ENCODE results near the gene DOHH.
A peak's percentile ranks its signal among the peaks of the same experiment; 100 is the strongest.

The DOHH gene

DNA sequence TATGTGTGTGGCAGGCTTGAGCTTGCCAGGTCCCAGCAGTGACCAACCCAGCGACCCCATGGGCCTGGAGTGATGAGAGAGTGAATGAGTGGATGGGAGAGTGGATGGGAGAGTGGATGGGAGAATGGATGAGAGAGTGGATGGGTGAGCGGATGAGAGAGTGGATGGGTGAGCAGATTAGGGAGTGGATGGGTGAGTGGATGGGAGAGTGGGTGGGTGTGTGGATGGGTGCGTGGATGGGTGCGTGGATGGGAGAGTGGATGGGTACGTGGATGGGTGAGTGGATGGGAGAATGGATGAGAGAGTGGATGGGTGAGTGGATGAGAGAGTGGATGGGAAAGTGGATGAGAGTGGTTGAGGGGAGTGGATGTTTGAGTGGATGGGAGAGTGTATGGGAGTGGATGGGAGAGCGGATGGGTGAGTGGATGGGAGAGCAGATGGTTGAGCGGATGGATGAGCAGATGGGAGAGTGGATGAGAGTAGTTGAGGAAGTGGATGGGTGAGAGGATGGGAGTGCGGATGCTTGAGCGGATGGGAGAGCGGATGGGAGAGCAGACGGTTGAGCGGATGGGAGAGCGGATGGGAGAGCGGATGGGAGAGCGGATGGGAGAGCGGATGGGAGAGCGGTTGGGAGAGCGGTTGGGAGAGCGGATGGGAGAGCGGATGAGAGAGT, 28.2 kb upstream of the DOHH start:
- no peak for TF ChIP-seq CTCF (IDR thresholded peaks at IDR 0.05; ENCODE audit: low read depth, low read length, missing control alignments)
- no peak overlapping the region for H3K27ac ChIP-seq
- H3K27me3 ChIP-seq (replicated peaks), result no peaks in the 10 kb centered on the region
- in situ Hi-C loops (cut with HindIII; ENCODE audit: low pct_ligation_motif_present, low sequenced_read_pairs), result no loop called here
- H3K36me3 ChIP-seq (replicated peaks), result peaks cover 56% of the 10 kb centered on the region
- no peak for DNase-seq
- no peak overlapping the region for H3K4me3 ChIP-seq (ENCODE audit: low read depth, low read length)

- Histone ChIP-seq H3K4me3 (ENCODE audit: low read depth, low read length) (no peak overlapping the region), H3K27ac (no peak overlapping the region), H3K36me3 (replicated peaks) (peaks cover 56% of the 10 kb centered on the region), H3K27me3 (replicated peaks) (no peaks in the 10 kb centered on the region)
- in situ Hi-C loops (cut with HindIII; ENCODE audit: low pct_ligation_motif_present, low sequenced_read_pairs), result no loop called here
- TF ChIP-seq CTCF (IDR thresholded peaks at IDR 0.05; ENCODE audit: low read depth, low read length, missing control alignments), result no peak
- DNase-seq, result no peak
Observed at GRCh38 chr19:3528080-3528479, 27.6 kb upstream of the DOHH start.

DNA sequence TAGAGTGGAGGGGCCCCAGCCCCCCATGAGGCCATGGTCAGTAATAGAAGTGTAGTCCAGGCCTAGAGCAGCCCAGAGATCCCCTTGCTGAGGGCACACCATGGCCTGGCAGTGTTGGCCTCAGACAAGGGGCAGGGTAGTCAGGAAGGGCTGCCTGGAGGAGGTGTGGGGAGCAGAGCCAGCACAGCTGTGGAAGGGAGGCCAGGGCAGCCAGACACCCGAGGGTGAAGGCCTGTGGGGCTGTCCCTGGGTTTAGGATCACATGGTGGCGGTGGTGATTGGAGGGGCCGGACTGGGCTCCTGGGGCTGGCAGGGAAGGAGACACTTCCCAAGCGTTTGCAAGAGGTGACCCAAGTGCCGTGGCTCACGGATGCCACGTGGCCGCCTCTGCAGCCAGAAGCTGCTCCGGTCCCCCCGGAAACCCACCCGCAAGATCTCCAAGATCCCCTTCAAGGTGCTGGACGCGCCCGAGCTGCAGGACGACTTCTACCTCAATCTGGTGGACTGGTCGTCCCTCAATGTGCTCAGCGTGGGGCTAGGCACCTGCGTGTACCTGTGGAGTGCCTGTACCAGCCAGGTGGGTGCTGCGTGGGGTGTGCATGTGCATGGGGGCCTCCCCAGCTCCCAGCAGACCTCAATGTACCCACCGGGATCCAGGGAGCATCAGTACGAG, 26.9 kb upstream of the DOHH start:
- no peaks in the 10 kb centered on the region for H3K27me3 ChIP-seq (replicated peaks)
- in situ Hi-C loops (cut with HindIII; ENCODE audit: low pct_ligation_motif_present, low sequenced_read_pairs), result no loop called here
- H3K27ac ChIP-seq, result no peak overlapping the region
- no peak for TF ChIP-seq CTCF (IDR thresholded peaks at IDR 0.05; ENCODE audit: low read depth, low read length, missing control alignments)
- no peak overlapping the region for H3K4me3 ChIP-seq (ENCODE audit: low read depth, low read length)
- DNase-seq, result no peak
- peaks cover 51% of the 10 kb centered on the region for H3K36me3 ChIP-seq (replicated peaks)

- peaks cover 44% of the 10 kb centered on the region for H3K36me3 ChIP-seq (replicated peaks)
- H3K27me3 ChIP-seq (replicated peaks), result no peaks in the 10 kb centered on the region
- TF ChIP-seq CTCF (IDR thresholded peaks at IDR 0.05; ENCODE audit: low read depth, low read length, missing control alignments), result peak; percentile 44
- in situ Hi-C loops (cut with HindIII; ENCODE audit: low pct_ligation_motif_present, low sequenced_read_pairs), result no loop called here
- no peak for DNase-seq
- H3K27ac ChIP-seq, result no peak overlapping the region
- no peak overlapping the region for H3K4me3 ChIP-seq (ENCODE audit: low read depth, low read length)
Observed at GRCh38 chr19:3526507-3527237, 26.2 kb upstream of the DOHH start.

DNA sequence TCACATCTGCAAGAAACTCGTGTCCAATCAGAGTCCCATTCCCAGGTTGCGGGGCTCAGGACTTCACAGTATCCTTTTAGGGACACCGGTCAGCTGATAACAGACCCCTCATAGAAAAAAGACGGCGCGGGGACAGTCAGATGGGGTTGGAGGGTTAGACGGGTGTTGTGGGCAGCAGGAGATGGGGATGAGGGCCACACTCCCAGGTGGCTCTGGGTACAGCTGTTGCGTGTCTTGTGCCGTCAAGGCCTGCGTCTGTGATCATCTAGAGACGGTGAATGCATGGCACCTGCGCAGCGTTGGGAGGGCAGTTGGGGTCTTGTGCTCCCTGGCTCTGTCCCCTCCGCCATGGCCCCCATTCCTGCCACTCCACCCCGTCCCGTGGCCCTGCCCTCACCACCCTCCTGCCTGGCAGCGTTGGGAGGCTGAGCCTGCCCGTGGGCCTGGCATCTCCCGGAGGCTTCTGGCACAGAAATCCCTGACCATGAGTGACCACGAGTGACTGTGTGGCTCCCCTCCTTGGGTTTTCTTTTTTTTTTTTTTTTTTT, 24.5 kb upstream of the DOHH start:
- no peak for DNase-seq
- no peak overlapping the region for H3K4me3 ChIP-seq (ENCODE audit: low read depth, low read length)
- H3K36me3 ChIP-seq (replicated peaks), result peaks cover 36% of the 10 kb centered on the region
- TF ChIP-seq CTCF (IDR thresholded peaks at IDR 0.05; ENCODE audit: low read depth, low read length, missing control alignments), result no peak
- H3K27ac ChIP-seq, result no peak overlapping the region
- in situ Hi-C loops (cut with HindIII; ENCODE audit: low pct_ligation_motif_present, low sequenced_read_pairs), result no loop called here
- H3K27me3 ChIP-seq (replicated peaks), result no peaks in the 10 kb centered on the region
